Stomach (tissue), 9 donors: ENCODE data around the gene KRT83. TPM values are rescaled to one million over a fixed set of nuclear protein-coding genes. Genes with fewer than 3 reads are reported as not detected.

Source experiments
- DNase-seq, 2 donors: peaks; one replicate each; pipeline versions ENCODE4 v3.0.0 to v3.0.0-alpha.2; 2013 to 2019
- H3K27ac ChIP-seq, 5 donors: fragments of 200-600 bp in 4 of 5; sonication (generic) in 4 of 5; one replicate each; pipeline ENCODE4 v1.5.1; 2013 to 2019; ENCODE audit warnings: mild to moderate bottlenecking in 1 of 5, moderate library complexity in 1 of 5
- H3K27me3 ChIP-seq, 3 donors: fragments of 200-600 bp; sonication (generic); one replicate each; pipeline ENCODE4 v1.5.1; 2017 to 2019; ENCODE audit warnings: mixed run types in 1 of 3
- H3K36me3 ChIP-seq, 4 donors: fragments of 200-600 bp; sonication (generic); 1 replicate in 3 of 4; 2 replicates in 1 of 4; pipeline ENCODE4 v1.5.1; 2016 to 2019
- H3K4me1 ChIP-seq, 4 donors: fragments of 200-600 bp; sonication (generic); one replicate each; pipeline ENCODE4 v1.5.1; 2016 to 2019
- H3K4me3 ChIP-seq, 4 donors: fragments of 200-600 bp; sonication (generic) in 3 of 4; one replicate each; pipeline ENCODE4 v1.5.1; 2016 to 2019; ENCODE audit warnings: mild to moderate bottlenecking in 1 of 4
- H3K9me3 ChIP-seq, 4 donors: fragments of 200-600 bp; sonication (generic); one replicate each; pipeline ENCODE4 v1.5.1; 2016 to 2019
- CTCF ChIP-seq, 7 experiments: fragments of 450-650 bp in 4 of 7; fragments of 200-600 bp in 3 of 7; sonication (generic) in 3 of 7; IDR thresholded peaks; one replicate each; pipeline ENCODE4 v1.5.1; 2016 to 2019; ENCODE audit warnings: antibody characterized with exemption in 7 of 7, control low read depth in 2 of 7, mild to moderate bottlenecking in 1 of 7
- EP300 ChIP-seq: sonication (generic); formaldehyde crosslinking; IDR thresholded peaks from one replicate; pipeline ENCODE4 v1.6.1; 2017; ENCODE audit warnings: antibody characterized with exemption
- POLR2A ChIP-seq, 4 donors: fragments of 450-650 bp; IDR thresholded peaks; one replicate each; pipeline ENCODE4 v1.6.1; 2016; ENCODE audit warnings: antibody characterized with exemption in 4 of 4, control low read depth in 2 of 4, mild to moderate bottlenecking in 1 of 4, moderate library complexity in 1 of 4
- POLR2AphosphoS5 ChIP-seq, 3 donors: sonication (generic); formaldehyde crosslinking; IDR thresholded peaks; one replicate each; pipeline ENCODE4 v1.6.1; 2016; ENCODE audit warnings: antibody characterized with exemption in 3 of 3
- WGBS, 5 donors: extraction: QIAGEN DNeasy Blood & Tissue Kit in 3 of 5; methylation state at CpG; one replicate each; pipeline versions ENCODE4 v1.1.5 to v1.1.7; 2013 to 2018; 5-methylcytosine and 5-hydroxymethylcytosine counted together
- intact Hi-C: fragments of 100-400 bp; cut with DNase I; formaldehyde crosslinking; loops from one replicate; pipeline ENCODE4 v1.15.1; 2023; ENCODE audit warnings: low total_unique reads
- polyA plus RNA-seq, 3 donors: library from polyadenylated mRNA; stranded (reverse); fragments of 200-250 nt; gene quantifications; one replicate each; pipeline ENCODE4 v1.2.3, GENCODE V29; 2013
- total RNA-seq, 5 donors: library from RNA; depleted of rRNA; stranded (reverse); fragments of >200 nt; gene quantifications; one replicate each; pipeline versions ENCODE4 v1.1.0 to v1.2.3, GENCODE V29; 2014 to 2016
- donor health status: healthy with polysubstance abuse.
- donor health status: Bipolar disorder and iron deficiency.
- donor health status: healthy.

Gene KRT83
- total and polyA plus RNA-seq, 8 donors = not detected

- DNase-seq = no peak
- intact Hi-C loops = no loop called here
- peaks cover 0 to 66% (median 13%) of the 10 kb centered on the region in 3 donors for H3K27me3 ChIP-seq
- H3K27ac ChIP-seq = no peak overlapping the region
- no peak for TF ChIP-seq CTCF (IDR thresholded peaks at IDR 0.05)
- no peak for TF ChIP-seq POLR2AphosphoS5 (IDR thresholded peaks at IDR 0.05)
- no peak overlapping the region for H3K4me3 ChIP-seq
- H3K36me3 ChIP-seq = no peaks in the 10 kb centered on the region
- WGBS, 5 donors = 82 to 92% (median 85%) methylated on average over 11 of the region's 11 CpGs
- H3K4me1 ChIP-seq = no peaks in the 10 kb centered on the region
- H3K9me3 ChIP-seq = no peaks in the 10 kb centered on the region
Observed at GRCh38 chr12:52318241-52318990, 2.8 kb downstream of the KRT83 start.

GRCh38 chr12:52317468-52318052, 3.6 kb downstream of the KRT83 start:
- Histone ChIP-seq H3K27me3 (peaks cover 0 to 62% (median 13%) of the 10 kb centered on the region in 3 donors), H3K36me3 (no peaks in the 10 kb centered on the region), H3K27ac (no peak overlapping the region), H3K9me3 (no peaks in the 10 kb centered on the region), H3K4me3 (no peak overlapping the region), H3K4me1 (no peaks in the 10 kb centered on the region)
- WGBS, 5 donors = 84 to 94% (median 88%) methylated on average over 6 to 12 of the region's 12 CpGs
- intact Hi-C loops = no loop called here
- DNase-seq = peak in 1 of 2 donors; percentile 17
- TF ChIP-seq POLR2AphosphoS5 (IDR thresholded peaks at IDR 0.05) (no peak), CTCF (IDR thresholded peaks at IDR 0.05) (no peak), EP300 (no peak), POLR2A (IDR thresholded peaks at IDR 0.05) (no peak)

GRCh38 chr12:52316701-52317100, 4.5 kb downstream of the KRT83 start:
- Histone ChIP-seq H3K36me3 (no peaks in the 10 kb centered on the region), H3K4me3 (no peak overlapping the region), H3K27ac (no peak overlapping the region), H3K4me1 (no peaks in the 10 kb centered on the region), H3K9me3 (no peaks in the 10 kb centered on the region), H3K27me3 (peaks cover 0 to 58% (median 13%) of the 10 kb centered on the region in 3 donors)
- TF ChIP-seq POLR2A (IDR thresholded peaks at IDR 0.05) = no peak
- no peak for TF ChIP-seq EP300
- TF ChIP-seq POLR2AphosphoS5 (IDR thresholded peaks at IDR 0.05) = no peak
- no peak for TF ChIP-seq CTCF (IDR thresholded peaks at IDR 0.05)
- 88 to 97% (median 93%) methylated on average over 9 to 11 of the region's 11 CpGs for WGBS, 5 donors
- no peak for DNase-seq
- intact Hi-C loops = no loop called here

- Histone ChIP-seq H3K36me3 (no peaks in the 10 kb centered on the region), H3K4me3 (no peak overlapping the region), H3K9me3 (no peaks in the 10 kb centered on the region), H3K27me3 (peaks cover 0 to 57% (median 11%) of the 10 kb centered on the region in 3 donors), H3K4me1 (no peaks in the 10 kb centered on the region), H3K27ac (no peak overlapping the region)
- intact Hi-C loops = no loop called here
- 86 to 95% (median 94%) methylated on average over 9 of the region's 9 CpGs for WGBS, 5 donors
- no peak for TF ChIP-seq POLR2AphosphoS5 (IDR thresholded peaks at IDR 0.05)
- TF ChIP-seq EP300 = no peak
- TF ChIP-seq CTCF (IDR thresholded peaks at IDR 0.05) = no peak
- TF ChIP-seq POLR2A (IDR thresholded peaks at IDR 0.05) = no peak
- no peak for DNase-seq
Observed at GRCh38 chr12:52316290-52316689, 4.9 kb downstream of the KRT83 start.
